H1 (cell line): ENCODE results near the gene ZNF771. TPM values are rescaled to one million over a fixed set of nuclear protein-coding genes. Genes with fewer than 3 reads are reported as not detected.

ENCODE experiments used
- CTCF ChIA-PET: fragments of 300-600 bp; sonication (Branson Sonifier 250); formaldehyde crosslinking; loops from one replicate; lab custom pipeline; 2021; ENCODE audit not compliant: partially characterized antibody; lab: Charles Lee
- POLR2A ChIA-PET: fragments of 300-600 bp; sonication (Branson Sonifier 250); formaldehyde crosslinking; loops from one replicate; lab custom pipeline; 2021; ENCODE audit warnings: inconsistent platforms; ENCODE audit not compliant: partially characterized antibody; lab: Charles Lee
- DNase-seq, 2 experiments: peaks; one replicate each; pipeline versions ENCODE4 v3.0.0 to v3.0.0-alpha.2; 2010 to 2022; ENCODE audit warnings: low spot score in 2 of 2, low read depth in 1 of 2, mixed read lengths in 1 of 2
- FAIRE-seq: peaks from 2 replicates; lab custom pipeline; 2011; peaks lifted over from hg19 to GRCh38; lab: Jason Lieb, UNC
- H2AFZ ChIP-seq: 2 replicates; pipeline ENCODE4 v1.8.1; 2012; ENCODE audit warnings: low read length, inconsistent platforms
- H2AK5ac ChIP-seq: 2 replicates; pipeline ENCODE4 v1.6.1; 2013; ENCODE audit warnings: low read depth, low read length
- H2BK120ac ChIP-seq: replicated peaks from 2 replicates; pipeline ENCODE3; 2013; ENCODE audit warnings: low read depth, low read length, inconsistent platforms
- H2BK12ac ChIP-seq: 2 replicates; pipeline ENCODE4 v1.6.1; 2013; ENCODE audit warnings: low read depth, low read length
- H2BK15ac ChIP-seq: 2 replicates; pipeline ENCODE4 v1.6.1; 2013; ENCODE audit warnings: low read length
- H2BK20ac ChIP-seq: 2 replicates; pipeline ENCODE4 v1.6.1; 2013; ENCODE audit warnings: low read length
- H2BK5ac ChIP-seq: 2 replicates; pipeline ENCODE4 v1.6.1; 2013; ENCODE audit warnings: low read depth, low read length
- H3K14ac ChIP-seq: 2 replicates; pipeline ENCODE4 v1.6.1; 2013; ENCODE audit warnings: inconsistent platforms; ENCODE audit not compliant: insufficient read length
- H3K18ac ChIP-seq: 2 replicates; pipeline ENCODE4 v1.6.1; 2013; ENCODE audit warnings: low read length; ENCODE audit errors: extremely low read depth
- H3K23ac ChIP-seq: 2 replicates; pipeline ENCODE4 v1.6.1; 2013; ENCODE audit warnings: inconsistent platforms; ENCODE audit not compliant: insufficient read length
- H3K23me2 ChIP-seq: 2 replicates; pipeline ENCODE4 v1.6.1; 2013; ENCODE audit warnings: low read depth, low read length
- H3K27ac ChIP-seq: 2 replicates; pipeline ENCODE4 v1.6.1; 2011; ENCODE audit warnings: low read depth, low read length, inconsistent platforms
- H3K27me3 ChIP-seq, 4 experiments: replicated peaks in 1 of 4; 1 replicate in 1 of 4; 2 replicates in 3 of 4; pipeline versions ENCODE4 v1.6.1 to v1.8.1; 2011 to 2013; ENCODE audit warnings: low read length in 3 of 4, mild to moderate bottlenecking in 3 of 4, inconsistent platforms in 2 of 4, mixed read lengths in 2 of 4, moderate library complexity in 1 of 4; ENCODE audit not compliant: control insufficient read depth in 3 of 4, insufficient read depth in 3 of 4; ENCODE audit errors: extremely low read depth in 1 of 4
- H3K36me3 ChIP-seq, 4 experiments: 2 replicates each; pipeline versions ENCODE4 v1.6.1 to v1.8.1; 2011 to 2013; ENCODE audit warnings: mild to moderate bottlenecking in 4 of 4, low read length in 3 of 4, moderate library complexity in 2 of 4, control low read depth in 1 of 4, inconsistent platforms in 1 of 4; ENCODE audit not compliant: insufficient read depth in 4 of 4, control insufficient read depth in 2 of 4
- H3K4ac ChIP-seq: replicated peaks from 2 replicates; pipeline ENCODE3; 2013; ENCODE audit warnings: low read length, low read depth, mixed read lengths, inconsistent platforms; ENCODE audit not compliant: insufficient read length
- H3K4me1 ChIP-seq, 4 experiments: replicated peaks in 1 of 4; 1 replicate in 1 of 4; 2 replicates in 3 of 4; pipeline versions ENCODE4 v1.6.1 to v1.8.1; 2011 to 2013; ENCODE audit warnings: low read length in 3 of 4, inconsistent platforms in 2 of 4, mixed read lengths in 1 of 4; ENCODE audit not compliant: insufficient read depth in 4 of 4, control insufficient read depth in 3 of 4
- H3K4me2 ChIP-seq, 2 experiments: 2 replicates each; pipeline versions ENCODE4 v1.6.1 to v1.8.1; 2011 to 2013; ENCODE audit warnings: low read depth in 2 of 2, low read length in 2 of 2, control low read depth in 1 of 2, inconsistent platforms in 1 of 2, mild to moderate bottlenecking in 1 of 2; ENCODE audit not compliant: insufficient read depth in 1 of 2
- H3K4me3 ChIP-seq, 4 experiments: fragments of 200-600, 300-600 bp in 1 of 4; sonication (generic), shearing (Covaris generic), sonication (Bioruptor Twin) in 1 of 4; 2 replicates each; pipeline versions ENCODE4 v1.5.1 to v1.8.1; 2011 to 2016; ENCODE audit warnings: low read length in 4 of 4, low read depth in 3 of 4, control low read depth in 2 of 4, inconsistent platforms in 2 of 4, mild to moderate bottlenecking in 2 of 4, mixed read lengths in 1 of 4, moderate library complexity in 1 of 4; ENCODE audit not compliant: insufficient read depth in 2 of 4; ENCODE audit errors: extremely low read depth in 1 of 4
- H3K56ac ChIP-seq: replicated peaks from 2 replicates; pipeline ENCODE3; 2013; ENCODE audit warnings: low read depth, mild to moderate bottlenecking, mixed read lengths, low read length, inconsistent platforms; ENCODE audit not compliant: insufficient read length
- H3K79me1 ChIP-seq: 2 replicates; pipeline ENCODE4 v1.6.1; 2013; ENCODE audit warnings: low read depth, low read length, control low read depth
- H3K79me2 ChIP-seq, 2 experiments: 2 replicates each; pipeline versions ENCODE4 v1.6.1 to v1.8.1; 2012 to 2013; ENCODE audit warnings: low read length in 2 of 2, mild to moderate bottlenecking in 2 of 2, inconsistent platforms in 1 of 2; ENCODE audit not compliant: insufficient read depth in 2 of 2, control insufficient read depth in 1 of 2
- H3K9ac ChIP-seq, 4 experiments: replicated peaks in 1 of 4; 1 replicate in 1 of 4; 2 replicates in 3 of 4; pipeline versions ENCODE4 v1.6.1 to v1.8.1; 2011 to 2013; ENCODE audit warnings: low read depth in 3 of 4, low read length in 3 of 4, control low read depth in 2 of 4, mild to moderate bottlenecking in 2 of 4, moderate library complexity in 2 of 4, inconsistent platforms in 1 of 4; ENCODE audit errors: extremely low read depth in 1 of 4
- H3K9me3 ChIP-seq, 2 experiments: 2 replicates each; pipeline versions ENCODE4 v1.6.1 to v1.8.1; 2012 to 2013; ENCODE audit warnings: mild to moderate bottlenecking in 2 of 2, moderate library complexity in 2 of 2, control low read depth in 1 of 2, inconsistent platforms in 1 of 2, low read depth in 1 of 2, low read length in 1 of 2, mixed read lengths in 1 of 2; ENCODE audit not compliant: insufficient read depth in 2 of 2
- H4K20me1 ChIP-seq, 2 experiments: replicated peaks in 1 of 2; 2 replicates each; pipeline versions ENCODE3 to v1.8.1; 2011 to 2013; ENCODE audit warnings: inconsistent platforms in 2 of 2, low read length in 2 of 2, mild to moderate bottlenecking in 1 of 2; ENCODE audit not compliant: insufficient read depth in 2 of 2, control insufficient read depth in 1 of 2
- H4K5ac ChIP-seq: 2 replicates; pipeline ENCODE4 v1.6.1; 2013; ENCODE audit warnings: low read length, low read depth, mixed read lengths, inconsistent platforms; ENCODE audit not compliant: insufficient read length
- H4K8ac ChIP-seq: 2 replicates; pipeline ENCODE4 v1.8.0; 2013; ENCODE audit warnings: mild to moderate bottlenecking, moderate library complexity, low read length, inconsistent platforms; ENCODE audit not compliant: insufficient read depth; ENCODE audit errors: extremely low read depth
- H4K91ac ChIP-seq: replicated peaks from 2 replicates; pipeline ENCODE3; 2013; ENCODE audit warnings: low read length, mixed read lengths, inconsistent platforms; ENCODE audit not compliant: insufficient read length
- BRCA1 ChIP-seq: IDR thresholded peaks from 2 replicates; pipeline ENCODE4 v1.6.1; 2012; ENCODE audit warnings: low read depth, low read length, improper control_type of control experiment
- CBX5 ChIP-seq: fragments of 300-800, 300-1000 bp; sonication (generic); IDR thresholded peaks from 2 replicates; pipeline ENCODE4 v1.7.1; 2016; ENCODE audit warnings: antibody characterized with exemption, low read length, low read depth
- CHD2 ChIP-seq: IDR thresholded peaks from 2 replicates; pipeline ENCODE4 v1.6.1; 2012; ENCODE audit warnings: low read length, improper control_type of control experiment
- EP300 ChIP-seq, 2 experiments: IDR thresholded peaks; 1 replicate in 1 of 2; 2 replicates in 1 of 2; pipeline ENCODE4 v1.6.1; 2011 to 2012; ENCODE audit warnings: low read depth in 2 of 2, low read length in 2 of 2, mild to moderate bottlenecking in 2 of 2, borderline replicate concordance in 1 of 2, inconsistent platforms in 1 of 2, moderate library complexity in 1 of 2
- JUN ChIP-seq: IDR thresholded peaks from 2 replicates; pipeline ENCODE4 v1.6.1; 2011; ENCODE audit warnings: low read depth, mild to moderate bottlenecking, improper control_type of control experiment, low read length
- PHF8 ChIP-seq: fragments of 200-600 bp; sonication (generic); conservative IDR thresholded peaks from 2 replicates; pipeline ENCODE4 v1.7.1; 2012; ENCODE audit warnings: low read depth, mild to moderate bottlenecking, inconsistent platforms, low read length, moderate library complexity
- WGBS, 2 experiments: shearing (Covaris generic) in 1 of 2; methylation state at CpG; one replicate each; pipeline versions ENCODE4 v1.1.6 to v1.1.7; 2013 to 2015; ENCODE audit warnings: low lambda C conversion rate in 2 of 2, mixed read lengths in 2 of 2, inconsistent platforms in 1 of 2, low coverage in 1 of 2, missing lambda C conversion rate in 1 of 2; ENCODE audit not compliant: insufficient replicate concordance in 2 of 2, insufficient coverage in 1 of 2, insufficient read length in 1 of 2; ENCODE audit errors: extremely low coverage in 1 of 2, missing lambda C conversion rate in 1 of 2; 5-methylcytosine and 5-hydroxymethylcytosine counted together
- polyA plus RNA-seq, 7 experiments: library from polyadenylated mRNA; depleted of rRNA in 3 of 7; stranded (reverse) in 5 of 7; unstranded in 2 of 7; fragments of >200 nt in 5 of 7; fragments of 200-250 nt in 2 of 7; gene quantifications; 1 replicate in 5 of 7; 2 replicates in 1 of 7; 4 replicates in 1 of 7; pipeline versions ENCODE4 v1.2.1 to v1.2.3, GENCODE V29; 2011 to 2013; ENCODE audit warnings: missing spikeins in 2 of 7, mixed read lengths in 2 of 7
- total RNA-seq: library from RNA; stranded (reverse); fragmentation: NEBNext Ultra II Directional; extraction: Animal tissue kit (Norgen Biotek cat#: 25700); gene quantifications from 2 replicates; pipeline ENCODE4 v1.2.1, GENCODE V29; 2021
- TF ChIP-seq, protein P1 (sequence below), 3 experiments: IDR thresholded peaks; 1 replicate in 2 of 3; 2 replicates in 1 of 3; pipeline versions ENCODE4 v1.5.1 to v1.6.1; 2011; ENCODE audit warnings: low read length in 3 of 3, mild to moderate bottlenecking in 3 of 3, inconsistent platforms in 2 of 3, low read depth in 1 of 3, moderate library complexity in 1 of 3; ENCODE audit not compliant: insufficient read depth in 1 of 3; ENCODE audit errors: control extremely low read depth in 1 of 3
- TF ChIP-seq, protein P2 (sequence below): IDR thresholded peaks from 2 replicates; pipeline ENCODE4 v1.6.1; 2012; ENCODE audit warnings: inconsistent platforms

Gene ZNF771
- total and polyA plus RNA-seq, 2 of the 8 experiments (the other 6 are each of a cell fraction or from before 2014, with no cell fraction given): 10.6 to 15.7 TPM

DNA sequence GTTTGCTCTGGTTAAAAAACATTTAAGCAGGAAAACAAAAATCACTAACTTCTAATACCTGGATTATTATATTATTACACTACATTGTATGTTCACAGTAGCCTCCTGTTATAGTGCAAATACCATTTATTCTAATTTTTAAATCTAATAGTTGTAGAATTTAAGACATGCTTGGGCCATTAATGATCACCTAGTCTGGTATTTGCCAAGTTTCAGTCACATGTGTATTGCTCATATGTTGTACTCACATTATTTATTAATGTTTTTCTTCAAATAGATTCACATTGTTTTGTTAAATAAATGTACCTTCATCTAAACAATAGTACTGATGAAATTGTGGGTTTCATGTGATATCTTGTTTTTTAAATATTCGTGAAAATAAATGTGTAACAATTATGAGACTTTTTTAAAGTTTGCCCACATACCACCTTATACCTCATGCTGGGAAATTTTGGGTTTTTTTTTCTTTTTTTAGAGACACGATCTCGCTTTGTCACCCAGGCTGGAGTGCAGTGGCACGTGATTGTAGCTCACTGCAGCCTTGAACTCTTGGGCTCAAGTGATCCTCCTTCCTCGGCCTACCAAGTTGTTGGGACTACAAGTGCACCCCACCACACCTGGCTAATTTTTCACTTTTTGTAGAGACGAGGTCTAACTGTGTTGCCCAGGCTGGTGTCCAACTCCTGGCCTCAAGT is 5.9 kb downstream of the ZNF771 start:
- Histone ChIP-seq H2BK120ac (no peak overlapping the region), H3K23me2 (peaks cover 1% of the 10 kb centered on the region; the same call in 1 of the 2 replicates), H3K14ac (no peak overlapping the region), H2AK5ac (no peak overlapping the region), H3K18ac (no peak overlapping the region), H2BK15ac (no peak overlapping the region), H3K9ac (no peak overlapping the region), H3K4me3 (no peak overlapping the region), H3K4me2 (no peak overlapping the region), H3K36me3 (peaks cover 0 to 11% (median 4%) of the 10 kb centered on the region in 4 experiments; a peak in 7 of 8 replicates), H3K27ac (no peak overlapping the region), H3K9me3 (no peaks in the 10 kb centered on the region), H3K4me1 (peaks cover 0 to 7% (median 2%) of the 10 kb centered on the region in 4 experiments; a peak in 6 of 7 replicates), H3K79me1 (peaks cover 5% of the 10 kb centered on the region; the same call in 1 of the 2 replicates), H2BK12ac (no peak overlapping the region), H2BK20ac (no peak overlapping the region), H4K91ac (no peak overlapping the region), H3K27me3 (no peaks in the 10 kb centered on the region), H3K79me2 (peaks cover 0 to 4% of the 10 kb centered on the region in 2 experiments; a peak in 2 of 4 replicates), H3K56ac (no peak overlapping the region), H3K23ac (no peak overlapping the region), H2AFZ (no peak overlapping the region), H4K20me1 (peaks cover 2 to 18% of the 10 kb centered on the region in 2 experiments), H4K5ac (no peak overlapping the region), H4K8ac (peak overlapping the region; percentile 40; the same call in 1 of the 2 replicates), H3K4ac (no peak overlapping the region), H2BK5ac (no peak overlapping the region)
- ChIA-PET POLR2A (interaction anchor here (1.4 to 1.5 kb wide), 2 partner anchors 14 to 18 kb away, joined by 3 to 6 read pairs; partner anchors contain the start of gene ZNF48), CTCF (interaction anchor here (1.1 to 1.7 kb wide), 3 partner anchors 17 to 122 kb away, joined by 3 to 6 read pairs (median 4); partner anchors contain the start of gene DCTPP1)
- 92% methylated on average over 6 of the region's 6 CpGs; no CpG with 5 or more reads in 1 of the 2 experiments for WGBS, 2 experiments
- no peak for FAIRE-seq
- DNase-seq: no peak
- TF ChIP-seq, protein P1, sequence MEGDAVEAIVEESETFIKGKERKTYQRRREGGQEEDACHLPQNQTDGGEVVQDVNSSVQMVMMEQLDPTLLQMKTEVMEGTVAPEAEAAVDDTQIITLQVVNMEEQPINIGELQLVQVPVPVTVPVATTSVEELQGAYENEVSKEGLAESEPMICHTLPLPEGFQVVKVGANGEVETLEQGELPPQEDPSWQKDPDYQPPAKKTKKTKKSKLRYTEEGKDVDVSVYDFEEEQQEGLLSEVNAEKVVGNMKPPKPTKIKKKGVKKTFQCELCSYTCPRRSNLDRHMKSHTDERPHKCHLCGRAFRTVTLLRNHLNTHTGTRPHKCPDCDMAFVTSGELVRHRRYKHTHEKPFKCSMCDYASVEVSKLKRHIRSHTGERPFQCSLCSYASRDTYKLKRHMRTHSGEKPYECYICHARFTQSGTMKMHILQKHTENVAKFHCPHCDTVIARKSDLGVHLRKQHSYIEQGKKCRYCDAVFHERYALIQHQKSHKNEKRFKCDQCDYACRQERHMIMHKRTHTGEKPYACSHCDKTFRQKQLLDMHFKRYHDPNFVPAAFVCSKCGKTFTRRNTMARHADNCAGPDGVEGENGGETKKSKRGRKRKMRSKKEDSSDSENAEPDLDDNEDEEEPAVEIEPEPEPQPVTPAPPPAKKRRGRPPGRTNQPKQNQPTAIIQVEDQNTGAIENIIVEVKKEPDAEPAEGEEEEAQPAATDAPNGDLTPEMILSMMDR (IDR thresholded peaks at IDR 0.05; ENCODE audit: control extremely low read depth in 1 of 3, insufficient read depth in 1 of 3, low read depth in 1 of 3, low read length in 3 of 3): no peak
- TF ChIP-seq CHD2 (no peak), EP300 (IDR thresholded peaks at IDR 0.05; ENCODE audit: borderline replicate concordance in 1 of 2, low read depth in 2 of 2, low read length in 2 of 2) (no peak), CBX5 (no peak), PHF8 (no peak), JUN (no peak), BRCA1 (no peak)
- TF ChIP-seq, protein P2, sequence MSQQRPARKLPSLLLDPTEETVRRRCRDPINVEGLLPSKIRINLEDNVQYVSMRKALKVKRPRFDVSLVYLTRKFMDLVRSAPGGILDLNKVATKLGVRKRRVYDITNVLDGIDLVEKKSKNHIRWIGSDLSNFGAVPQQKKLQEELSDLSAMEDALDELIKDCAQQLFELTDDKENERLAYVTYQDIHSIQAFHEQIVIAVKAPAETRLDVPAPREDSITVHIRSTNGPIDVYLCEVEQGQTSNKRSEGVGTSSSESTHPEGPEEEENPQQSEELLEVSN: no peak
